IPS-11a (cell line): ENCODE data around the gene TMEM266.

Experiments used
- H3K4me3 ChIP-seq: one replicate; pipeline ENCODE4 v1.5.1; 2013; ENCODE audit warnings: low read depth, low read length, control low read depth

The TMEM266 gene

DNA sequence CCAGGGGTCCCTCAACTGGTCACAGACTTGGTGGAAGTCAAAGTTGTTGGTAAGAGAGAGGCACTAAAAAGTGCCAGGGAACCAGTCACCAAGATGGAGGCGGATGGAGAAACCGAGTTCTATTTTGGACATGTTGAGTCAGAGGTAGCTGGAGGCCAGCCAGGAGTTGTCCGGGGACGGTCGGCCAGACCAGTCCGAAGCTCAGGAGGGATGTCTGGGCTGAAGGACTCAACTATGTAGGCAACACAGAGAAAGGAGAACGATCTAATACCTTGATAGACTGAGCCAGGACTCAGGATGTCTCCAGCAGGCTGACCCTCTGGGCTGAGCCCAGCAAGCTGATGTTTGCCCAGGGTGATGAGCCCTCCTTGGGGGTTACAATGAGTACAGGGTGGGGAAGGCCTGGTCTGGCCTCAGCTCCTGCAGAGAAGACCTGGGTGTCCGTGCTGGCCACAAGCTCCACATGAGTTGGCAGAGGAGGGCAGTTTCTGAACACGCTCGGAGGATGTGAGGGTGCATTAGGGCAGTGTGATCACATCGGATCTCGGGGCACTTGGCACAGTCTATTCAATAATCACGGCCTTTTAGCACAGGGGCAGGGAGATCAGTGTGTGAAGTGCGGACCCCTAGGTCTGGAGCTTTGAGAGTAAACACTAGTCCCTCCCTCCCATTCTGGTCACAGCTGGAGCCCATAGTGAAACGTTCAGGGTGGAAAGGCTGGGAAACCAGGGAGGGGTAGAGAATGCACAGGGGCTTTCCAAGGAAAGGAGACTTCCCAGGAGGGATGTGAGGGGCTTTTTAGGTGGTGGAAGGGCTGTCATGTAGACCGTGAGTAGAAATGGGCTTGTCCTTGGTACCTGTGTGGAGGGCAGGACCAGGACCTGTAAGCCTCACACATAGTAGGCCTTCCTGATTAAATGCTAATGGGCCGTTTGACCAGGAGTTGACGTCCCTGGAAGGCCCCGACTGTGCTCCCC lies 139.6 kb downstream of the TMEM266 start:
- H3K4me3 ChIP-seq, result no peak overlapping the region

DNA sequence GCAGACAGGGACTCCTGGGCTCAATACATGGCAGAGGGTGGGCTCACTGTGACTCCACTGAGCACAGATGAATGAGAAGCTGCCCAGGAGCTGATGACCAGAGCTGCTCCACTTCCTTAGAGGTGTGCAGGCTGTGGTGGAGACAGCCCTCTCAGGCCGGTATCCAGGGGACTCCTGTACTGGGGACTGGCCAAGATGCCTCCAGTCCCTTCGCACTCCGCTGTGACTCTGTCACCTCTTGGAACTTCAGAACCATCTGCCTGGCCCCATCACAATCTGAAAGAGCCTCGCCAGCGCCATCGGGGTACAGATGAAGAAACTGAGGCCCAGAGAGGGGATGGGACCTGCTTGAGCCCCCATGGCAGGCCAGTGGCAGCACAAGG lies 140.3 kb downstream of the TMEM266 start:
- no peak overlapping the region for H3K4me3 ChIP-seq

DNA sequence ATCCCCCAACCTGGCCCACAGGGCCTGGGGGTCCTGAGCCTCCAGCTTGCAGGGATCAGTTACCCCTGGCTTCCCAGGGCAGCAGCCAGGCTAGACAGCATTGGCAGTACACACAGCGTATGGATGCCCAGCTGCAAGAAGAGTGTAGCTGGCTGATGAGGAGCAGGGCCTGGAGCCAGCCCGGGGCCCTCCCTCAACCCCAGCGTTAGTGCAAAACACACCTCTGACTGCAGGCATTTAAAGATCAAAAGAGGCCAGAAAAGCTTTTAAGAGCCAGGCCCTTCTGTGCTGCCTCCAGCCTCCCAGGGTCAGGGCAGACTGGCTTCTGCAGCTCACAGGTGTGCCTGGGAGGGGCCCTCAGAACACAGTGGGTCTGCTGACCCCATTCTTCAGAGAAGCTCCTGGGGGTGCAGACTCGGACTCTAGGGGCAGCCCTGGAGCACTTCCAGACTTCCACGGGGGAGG lies 140.9 kb downstream of the TMEM266 start:
- no peak overlapping the region for H3K4me3 ChIP-seq

DNA sequence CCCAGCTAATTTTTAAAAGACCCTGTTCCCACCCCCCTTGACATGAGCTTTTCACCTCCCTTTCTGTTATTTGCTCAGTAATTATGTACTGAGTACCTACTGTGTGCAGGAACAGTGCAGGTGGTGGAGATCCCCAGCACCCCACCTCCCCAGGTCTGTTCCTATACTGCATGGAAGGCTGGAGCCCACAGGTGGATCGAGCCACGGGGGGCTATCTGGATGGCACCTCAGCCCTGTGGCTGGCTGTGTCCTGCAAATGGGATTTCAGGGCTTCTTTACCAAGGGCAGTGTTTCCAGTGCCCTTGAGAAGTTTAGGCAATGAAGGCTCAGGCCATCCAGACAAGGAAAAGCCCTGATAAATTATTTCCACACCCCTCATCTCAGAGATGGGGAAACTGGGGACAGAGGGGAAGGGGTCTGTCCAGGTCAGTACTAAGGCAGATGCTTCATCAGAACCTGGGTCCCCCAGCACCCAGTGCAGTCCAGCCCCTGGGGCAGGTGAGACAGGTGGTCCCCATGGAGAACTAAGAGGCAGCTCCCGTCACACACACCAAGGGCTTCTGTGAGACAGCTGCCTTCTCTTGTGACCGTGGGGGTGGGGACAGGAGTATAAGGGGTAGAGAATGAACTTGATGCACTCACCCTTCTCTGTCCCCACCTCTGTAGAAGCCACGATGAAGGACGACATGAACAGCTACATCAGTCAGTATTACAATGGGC lies 141.9 kb downstream of the TMEM266 start:
- no peak overlapping the region for H3K4me3 ChIP-seq

DNA sequence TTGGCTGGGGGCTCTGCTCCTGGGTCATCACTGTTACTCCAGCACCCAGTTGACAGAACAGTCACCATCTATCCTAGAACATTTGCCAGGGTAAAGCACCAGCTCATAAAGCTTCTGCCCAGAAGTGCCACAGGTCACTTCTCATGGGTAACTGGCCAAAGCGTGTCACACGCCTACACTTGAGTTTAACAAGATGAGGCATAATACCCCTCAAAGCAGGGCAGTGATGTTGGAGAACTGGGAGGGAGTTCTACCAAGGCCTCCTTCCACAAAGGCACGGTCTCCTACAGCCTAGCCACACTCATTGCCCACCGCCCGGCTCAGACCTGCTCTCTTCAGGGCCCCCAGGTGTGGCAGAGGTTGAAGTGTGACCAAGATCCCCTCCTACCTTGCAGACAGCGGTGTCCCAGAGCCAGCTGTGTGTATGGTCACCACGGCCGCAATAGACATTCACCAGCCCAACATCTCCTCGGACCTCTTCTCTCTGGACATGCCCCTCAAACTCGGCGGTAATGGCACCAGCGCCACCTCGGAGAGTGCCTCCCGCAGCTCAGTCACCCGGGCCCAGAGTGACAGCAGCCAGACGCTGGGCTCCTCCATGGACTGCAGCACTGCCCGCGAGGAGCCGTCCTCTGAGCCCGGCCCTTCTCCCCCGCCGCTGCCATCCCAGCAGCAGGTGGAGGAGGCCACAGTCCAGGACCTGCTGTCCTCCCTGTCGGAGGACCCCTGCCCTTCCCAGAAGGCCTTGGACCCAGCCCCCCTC lies 143.7 kb downstream of the TMEM266 start:
- no peak overlapping the region for H3K4me3 ChIP-seq

DNA sequence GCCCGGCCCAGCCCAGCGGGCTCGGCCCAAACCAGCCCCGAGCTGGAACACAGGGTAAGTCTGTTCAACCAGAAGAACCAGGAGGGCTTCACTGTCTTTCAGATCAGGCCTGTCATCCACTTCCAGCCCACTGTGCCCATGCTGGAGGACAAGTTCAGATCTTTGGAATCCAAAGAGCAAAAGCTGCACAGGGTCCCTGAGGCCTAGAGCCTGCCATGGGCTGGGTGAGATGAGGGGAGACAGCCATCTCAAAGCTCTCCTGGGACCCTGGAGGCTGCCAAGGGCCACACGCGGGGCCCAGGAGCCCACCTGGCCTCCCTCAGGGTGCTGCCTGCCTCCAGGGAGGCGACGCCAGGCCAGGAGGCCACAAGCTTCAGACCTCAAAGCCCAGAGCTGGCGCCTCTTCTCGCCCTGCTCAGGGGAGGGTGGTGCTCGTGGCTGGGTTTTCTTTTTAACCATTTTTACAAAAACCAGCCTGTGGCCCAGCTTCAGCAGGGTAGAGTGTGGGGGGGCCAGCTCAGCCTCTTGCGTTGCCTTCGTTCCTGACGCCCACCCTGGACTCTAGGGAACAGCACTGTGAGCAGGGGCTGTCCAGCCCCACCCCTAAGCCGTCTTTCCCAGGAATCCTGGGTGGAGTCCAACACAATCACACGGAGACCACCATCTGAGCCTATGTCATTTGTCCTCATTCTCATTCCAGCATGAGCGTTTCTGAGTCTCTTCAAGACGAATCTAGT lies 144.5 kb downstream of the TMEM266 start:
- no peak overlapping the region for H3K4me3 ChIP-seq

DNA sequence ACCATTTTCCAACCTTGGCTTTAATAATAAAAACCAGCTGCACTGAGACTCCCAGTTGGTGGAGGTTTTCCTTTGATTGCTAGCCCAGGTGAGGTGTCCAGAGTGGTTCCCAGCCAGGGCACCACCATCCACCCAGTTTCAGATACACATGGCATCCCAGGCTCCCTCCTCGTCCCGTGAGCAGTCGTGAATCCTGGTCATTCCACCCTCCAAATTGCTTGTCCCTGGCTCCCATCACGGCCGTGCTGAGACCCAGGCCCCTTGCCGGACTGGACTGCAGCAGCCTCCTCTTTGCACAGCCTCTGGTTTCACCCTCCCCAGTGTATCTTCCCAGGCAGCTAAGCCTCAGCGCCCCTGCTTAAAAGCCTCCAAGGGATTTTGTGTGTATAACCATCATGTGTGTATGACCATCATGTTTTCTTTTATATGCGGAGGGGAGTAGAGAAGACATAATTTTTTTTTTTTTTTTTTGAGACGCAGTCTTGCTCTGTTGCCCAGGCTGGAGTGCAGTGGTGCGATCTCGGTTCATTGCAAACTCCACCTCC lies 145.2 kb downstream of the TMEM266 start:
- H3K4me3 ChIP-seq, result no peak overlapping the region

DNA sequence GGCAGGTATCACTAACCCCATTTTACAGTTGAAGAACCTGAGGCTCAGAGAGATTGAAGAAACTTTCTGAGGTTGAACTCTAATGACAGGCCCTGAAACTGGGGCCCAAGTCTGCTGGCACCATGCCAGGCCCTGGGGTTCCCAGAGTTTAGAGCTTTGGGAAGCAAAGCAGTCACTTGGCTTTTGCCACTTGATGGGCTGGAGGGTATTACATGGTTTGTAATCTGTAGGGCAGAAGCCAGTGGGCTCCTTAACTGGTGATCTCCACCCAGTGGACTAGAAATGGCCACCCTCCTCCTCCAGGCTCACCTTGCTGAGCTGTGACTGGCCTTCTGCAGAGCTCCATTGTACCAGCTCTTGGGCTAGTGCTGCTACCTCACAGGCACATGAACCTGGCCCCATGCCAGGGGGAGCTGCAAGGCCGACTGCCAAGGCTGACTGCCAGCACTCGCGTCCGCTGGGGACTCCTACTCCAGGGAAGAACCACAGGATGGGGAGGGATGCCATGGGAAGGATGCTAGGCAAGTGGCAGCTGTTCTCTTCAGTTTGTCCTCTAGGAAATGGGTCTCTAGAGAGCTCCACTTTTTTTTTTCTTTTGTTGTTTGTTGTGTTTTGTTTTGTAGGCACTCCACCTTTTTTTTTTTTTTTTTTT lies 146.7 kb downstream of the TMEM266 start:
- H3K4me3 ChIP-seq, result no peak overlapping the region

DNA sequence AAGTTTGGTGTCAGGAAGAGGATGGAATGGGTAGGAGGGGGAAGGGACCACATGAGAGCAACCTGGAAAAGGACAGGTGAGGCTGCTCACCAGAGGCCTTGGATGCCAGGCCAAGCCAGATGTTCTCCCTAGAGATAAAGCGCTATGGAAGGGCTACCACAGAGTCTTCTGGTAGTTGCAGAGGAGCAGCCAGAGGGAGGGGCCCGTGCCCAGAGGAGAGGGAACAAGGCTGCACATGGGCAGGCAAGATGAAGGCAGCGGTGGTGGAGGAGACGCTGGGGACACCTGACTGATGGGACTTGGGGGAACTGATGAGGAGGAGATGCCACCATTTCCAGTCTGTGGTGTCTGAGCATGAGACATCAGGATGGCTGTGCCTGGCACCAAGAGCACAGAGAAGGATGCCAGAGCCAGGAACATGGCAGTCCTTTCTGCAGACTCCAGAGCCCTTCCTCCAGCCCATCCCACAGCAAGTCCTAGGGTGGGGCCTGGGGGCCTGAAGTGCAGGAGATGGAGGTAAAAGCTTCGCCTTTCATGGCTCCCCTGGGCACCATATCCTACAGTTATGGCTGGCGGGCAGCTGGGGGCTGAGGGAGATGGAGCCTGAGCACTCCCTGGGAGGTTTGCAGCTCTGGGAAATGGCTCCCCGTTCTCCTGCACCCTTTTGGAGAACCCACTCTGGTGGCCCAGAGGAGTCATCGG lies 148.4 kb downstream of the TMEM266 start:
- no peak overlapping the region for H3K4me3 ChIP-seq

DNA sequence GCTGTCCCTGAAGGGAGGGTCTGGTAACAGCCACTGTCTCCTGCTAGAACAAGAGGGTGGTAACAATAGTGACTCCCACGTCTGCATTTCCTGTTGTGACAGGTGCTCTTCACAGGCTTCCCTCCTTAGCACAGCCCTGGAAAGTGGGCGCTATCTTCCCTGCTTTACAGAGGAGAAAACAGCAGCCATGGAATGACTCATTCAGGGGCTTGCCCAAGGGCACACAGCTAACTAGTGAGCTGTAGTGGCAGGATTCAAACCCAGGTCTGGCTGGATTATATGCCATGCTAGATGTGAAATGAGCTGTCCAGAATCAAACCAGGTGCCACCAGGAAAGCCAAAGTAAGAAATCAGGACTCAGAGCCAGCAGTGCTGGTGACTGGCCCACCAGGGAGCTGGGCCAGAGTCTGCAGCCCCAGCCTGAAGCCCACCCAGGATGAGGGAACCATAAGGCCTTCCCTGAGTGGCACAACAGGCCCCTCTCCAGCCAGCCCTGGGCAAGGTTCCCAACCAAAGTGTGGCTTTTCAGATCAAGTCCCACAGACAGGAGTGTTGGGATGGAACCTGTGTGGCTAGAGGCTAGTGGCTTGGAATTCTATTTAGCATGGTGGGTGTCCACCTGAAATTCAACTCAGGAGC lies 149.1 kb downstream of the TMEM266 start:
- H3K4me3 ChIP-seq, result no peak overlapping the region

DNA sequence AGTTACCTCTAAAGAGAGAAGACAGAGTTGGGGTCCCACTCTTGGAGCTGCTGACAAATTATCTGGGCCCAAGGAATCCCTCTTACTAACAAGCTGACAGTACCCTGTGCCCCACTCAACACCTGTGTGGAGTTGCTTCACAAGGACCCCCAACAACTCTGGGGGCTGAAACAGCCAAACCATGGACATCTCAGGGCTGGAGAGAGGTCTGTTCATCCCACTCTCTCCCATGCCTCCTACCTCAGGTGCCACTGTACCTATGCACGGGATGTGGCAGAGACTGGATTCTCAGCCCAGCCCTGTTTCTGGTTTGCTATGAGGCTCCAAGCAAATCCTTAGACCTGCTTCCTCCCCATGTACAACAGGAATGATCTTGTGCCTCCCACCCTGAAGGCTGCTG lies 149.7 kb downstream of the TMEM266 start:
- no peak overlapping the region for H3K4me3 ChIP-seq

DNA sequence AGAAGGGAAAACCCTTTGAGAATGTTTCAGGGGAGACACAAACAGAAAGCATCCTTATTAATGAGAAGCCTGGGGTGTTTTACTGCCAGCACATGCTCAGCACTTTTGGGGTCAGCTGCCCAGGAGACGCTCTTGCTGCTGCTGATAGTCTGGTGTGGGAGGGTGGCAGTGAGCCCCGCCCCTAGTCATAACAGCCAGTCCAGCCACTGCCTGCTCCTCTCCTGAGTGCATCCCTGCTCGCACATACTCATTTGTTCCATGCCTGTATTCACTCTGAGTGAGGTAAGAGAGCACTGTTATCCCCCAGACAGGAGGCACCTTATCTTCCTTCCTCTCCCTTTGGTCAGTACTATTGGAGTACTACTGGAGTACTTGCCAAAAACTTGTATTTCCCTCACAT lies 150.2 kb downstream of the TMEM266 start:
- H3K4me3 ChIP-seq, result no peak overlapping the region

DNA sequence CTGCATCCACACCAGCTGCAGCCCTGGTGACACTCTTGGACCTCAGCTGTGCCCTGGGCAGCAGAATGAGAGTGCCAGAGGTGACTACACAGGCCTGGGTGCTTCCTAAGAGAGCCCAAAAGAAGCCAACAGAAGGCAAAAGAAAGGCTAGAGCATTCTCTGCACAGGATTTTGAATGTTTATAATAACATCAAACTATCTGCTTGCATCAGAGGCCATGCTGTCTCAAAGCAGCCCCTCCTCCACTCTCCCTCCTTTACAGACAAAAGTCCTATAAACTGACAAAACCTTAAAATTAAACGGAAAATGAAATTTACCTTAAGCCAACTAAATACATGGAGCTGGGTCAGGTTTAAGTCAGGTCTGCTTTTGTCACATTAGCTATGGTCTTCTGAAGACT lies 155.8 kb downstream of the TMEM266 start:
- no peak overlapping the region for H3K4me3 ChIP-seq

DNA sequence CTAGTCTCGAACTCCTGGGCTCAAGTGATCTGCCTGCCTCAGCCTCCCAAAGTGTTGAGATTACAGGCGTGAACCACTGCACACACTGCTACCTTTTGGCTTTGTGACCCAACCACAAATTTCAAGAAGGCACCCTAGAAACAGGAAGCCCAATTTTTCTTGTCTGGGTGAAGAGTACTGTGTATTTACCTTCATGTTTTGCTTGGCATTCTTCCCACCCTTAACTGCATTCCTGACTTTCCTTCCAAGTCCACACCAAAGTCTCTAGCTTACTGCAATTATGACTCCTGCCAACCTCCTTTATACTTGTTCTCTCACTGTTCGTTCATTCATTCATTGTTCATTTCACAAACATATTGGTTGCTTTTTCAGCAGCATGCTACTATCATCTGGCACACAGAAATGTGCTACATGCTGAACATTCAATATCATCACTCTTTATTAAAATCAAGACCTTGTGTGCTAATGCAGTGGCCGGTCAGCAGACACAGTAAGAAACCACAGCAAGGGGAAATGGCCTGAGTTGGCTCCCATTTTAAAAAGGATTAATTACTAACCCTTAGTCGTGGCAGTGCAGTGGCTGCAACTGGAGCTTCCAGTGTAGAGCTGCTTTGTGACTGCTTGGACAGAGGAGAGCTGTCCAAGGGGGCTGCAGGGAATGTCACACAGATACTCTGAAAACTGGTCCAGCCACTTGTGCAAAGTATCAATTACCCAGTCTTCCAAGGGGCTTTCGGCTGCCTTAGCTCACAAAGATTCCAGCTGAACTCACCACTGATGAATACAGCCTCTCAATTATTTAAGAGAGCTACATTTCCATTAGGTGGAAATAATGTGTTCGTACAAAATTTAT lies 157.5 kb downstream of the TMEM266 start:
- no peak overlapping the region for H3K4me3 ChIP-seq

DNA sequence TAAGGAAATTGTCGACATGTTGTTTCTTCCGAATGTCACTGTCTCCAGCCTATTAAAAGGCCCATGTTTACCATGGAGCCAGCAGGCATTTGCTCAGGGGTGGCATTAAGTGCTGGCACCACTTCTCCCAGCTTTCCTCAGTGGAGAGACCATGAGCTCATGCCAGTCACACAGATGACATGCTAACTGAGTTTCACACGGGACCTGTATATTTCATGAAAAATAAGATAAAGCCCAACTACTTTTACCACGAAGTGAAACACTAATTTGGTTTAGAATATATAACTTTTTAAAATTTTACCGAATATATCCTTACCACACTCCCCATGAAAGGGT lies 158.1 kb downstream of the TMEM266 start:
- no peak overlapping the region for H3K4me3 ChIP-seq

DNA sequence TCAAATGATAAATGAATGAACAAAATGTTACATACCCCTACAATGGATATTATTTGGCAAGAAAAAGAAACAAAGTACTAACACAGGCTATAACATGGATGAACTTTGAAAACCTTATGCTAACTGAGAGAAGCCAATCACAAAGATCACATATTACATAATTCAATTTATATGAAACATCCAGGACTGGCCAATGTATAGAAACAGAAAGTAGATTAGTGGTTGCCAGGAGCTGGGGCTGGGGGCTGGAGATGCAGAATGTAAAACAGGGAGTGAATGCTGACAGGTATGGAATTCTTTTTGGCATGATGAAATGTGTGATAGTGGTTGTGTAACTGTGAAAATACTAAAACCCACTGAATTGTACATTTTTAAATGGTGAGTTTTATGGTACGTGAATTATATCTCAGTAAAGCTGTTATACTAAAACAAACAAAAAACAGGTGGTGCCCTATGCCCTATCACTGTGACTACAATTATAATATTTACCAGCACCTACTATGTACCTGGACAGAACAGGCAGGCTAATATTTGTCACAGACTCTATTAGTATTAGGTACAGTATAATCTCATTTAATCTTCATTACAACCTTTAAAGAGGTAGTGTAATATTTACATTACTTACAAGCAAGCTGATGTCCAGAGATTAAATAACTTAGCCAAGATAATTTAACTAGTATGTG lies 161.4 kb downstream of the TMEM266 start:
- no peak overlapping the region for H3K4me3 ChIP-seq

DNA sequence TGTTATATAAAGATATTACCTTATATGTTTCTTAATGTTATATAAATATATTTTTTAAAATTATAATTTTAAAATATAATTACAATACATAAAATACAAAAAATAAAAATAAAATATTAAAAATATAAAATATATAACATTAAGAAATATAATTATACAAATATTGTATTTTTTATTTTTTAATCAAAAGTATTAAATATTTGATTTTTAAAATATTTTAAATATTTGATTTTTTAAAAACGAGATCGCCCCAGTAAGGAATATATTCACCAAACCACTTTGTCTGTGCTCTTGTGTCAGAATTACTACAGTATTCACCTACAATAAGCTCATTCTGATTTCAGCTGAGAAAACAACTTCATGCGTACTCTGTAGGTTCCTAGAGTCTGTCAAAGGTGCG lies 162.4 kb downstream of the TMEM266 start:
- no peak overlapping the region for H3K4me3 ChIP-seq
